ENCODE data around the gene FTHL17.

GRCh38 chrX:31039327-31039711 lies 32.5 kb downstream of the FTHL17 start:
- TF ChIP-seq EZH2 (IDR thresholded peaks at IDR 0.05; ENCODE audit: insufficient read depth, poor library complexity, severe bottlenecking) (no peak), EZH2phosphoT487 (IDR thresholded peaks at IDR 0.05; ENCODE audit: insufficient read depth, low read depth) (no peak)
